Smooth muscle cell (in vitro differentiated cells): ENCODE data around the gene RPL36. TPM values are rescaled to one million over a fixed set of nuclear protein-coding genes. Genes with fewer than 3 reads are reported as not detected.

ENCODE experiments used
- DNase-seq: peaks from one replicate; lab custom pipeline; 2025; ENCODE audit not compliant: unreplicated experiment; lab: John Stamatoyannopoulos, UW
- H2AFZ ChIP-seq: fragments of 200-600 bp; sonication (generic); 2 replicates; pipeline ENCODE4 v1.6.0; 2016; ENCODE audit warnings: antibody characterized with exemption, low read depth, mild to moderate bottlenecking
- H3F3A ChIP-seq: fragments of 200-600 bp; sonication (generic); 2 replicates; pipeline ENCODE4 v1.6.0; 2017; ENCODE audit warnings: antibody characterized with exemption, low read depth
- H3K27ac ChIP-seq: fragments of 200-600 bp; sonication (generic); 2 replicates; pipeline ENCODE4 v1.5.1; 2016; ENCODE audit warnings: low read depth, mild to moderate bottlenecking
- H3K27me3 ChIP-seq: fragments of 200-600 bp; sonication (generic); 2 replicates; pipeline ENCODE4 v1.6.1; 2016; ENCODE audit warnings: low read depth, mild to moderate bottlenecking
- H3K36me3 ChIP-seq: fragments of 200-600 bp; sonication (generic); 2 replicates; pipeline ENCODE4 v1.5.1; 2016; ENCODE audit warnings: low read depth
- H3K4me1 ChIP-seq: fragments of 200-600 bp; sonication (generic); 2 replicates; pipeline ENCODE4 v1.5.1; 2016; ENCODE audit warnings: low read depth
- H3K4me2 ChIP-seq: fragments of 200-600 bp; sonication (generic); 2 replicates; pipeline ENCODE4 v1.6.0; 2016; ENCODE audit warnings: mild to moderate bottlenecking
- H3K4me3 ChIP-seq: fragments of 200-600 bp; sonication (generic); 2 replicates; pipeline ENCODE4 v1.5.1; 2016; ENCODE audit warnings: mild to moderate bottlenecking
- H3K79me2 ChIP-seq: fragments of 200-600 bp; sonication (generic); 2 replicates; pipeline ENCODE4 v1.6.0; 2016; ENCODE audit warnings: low read depth, mild to moderate bottlenecking
- H3K9ac ChIP-seq: fragments of 200-600 bp; sonication (generic); 2 replicates; pipeline ENCODE4 v1.6.0; 2016; ENCODE audit warnings: low read depth
- H3K9me3 ChIP-seq: fragments of 200-600 bp; sonication (generic); replicated peaks from 2 replicates; pipeline ENCODE4 v1.5.1; 2016; ENCODE audit warnings: low read depth
- H4K20me1 ChIP-seq: fragments of 200-600 bp; sonication (generic); 2 replicates; pipeline ENCODE4 v1.6.0; 2016; ENCODE audit warnings: low read depth
- whole genome bisulfite sequencing: methylation state at CpG from one replicate; pipeline ENCODE4 v1.1.7; 2016; ENCODE audit warnings: low lambda C conversion rate; 5-methylcytosine and 5-hydroxymethylcytosine counted together
- polyA plus RNA-seq: library from polyadenylated mRNA; unstranded; fragments of >200 nt; fragmentation: Nextera tagmentation; extraction: Ambion mirVana; gene quantifications from 2 replicates; pipeline ENCODE4 v1.2.1, GENCODE V29; 2016
- total RNA-seq: library from RNA; depleted of rRNA; stranded (reverse); fragments of >200 nt; gene quantifications from 2 replicates; pipeline ENCODE4 v1.2.3, GENCODE V29; 2014
- TF ChIP-seq, protein P1 (sequence below): fragments of 200-600 bp; sonication (generic); IDR thresholded peaks from 2 replicates; pipeline ENCODE4 v1.5.1; 2017; ENCODE audit warnings: borderline replicate concordance, mild to moderate bottlenecking, antibody characterized with exemption; ENCODE audit not compliant: insufficient read depth, poor library complexity, severe bottlenecking

The RPL36 gene
- total and polyA plus RNA-seq, 2 experiments from 2014 or later: 641 to 1,079 TPM

DNA sequence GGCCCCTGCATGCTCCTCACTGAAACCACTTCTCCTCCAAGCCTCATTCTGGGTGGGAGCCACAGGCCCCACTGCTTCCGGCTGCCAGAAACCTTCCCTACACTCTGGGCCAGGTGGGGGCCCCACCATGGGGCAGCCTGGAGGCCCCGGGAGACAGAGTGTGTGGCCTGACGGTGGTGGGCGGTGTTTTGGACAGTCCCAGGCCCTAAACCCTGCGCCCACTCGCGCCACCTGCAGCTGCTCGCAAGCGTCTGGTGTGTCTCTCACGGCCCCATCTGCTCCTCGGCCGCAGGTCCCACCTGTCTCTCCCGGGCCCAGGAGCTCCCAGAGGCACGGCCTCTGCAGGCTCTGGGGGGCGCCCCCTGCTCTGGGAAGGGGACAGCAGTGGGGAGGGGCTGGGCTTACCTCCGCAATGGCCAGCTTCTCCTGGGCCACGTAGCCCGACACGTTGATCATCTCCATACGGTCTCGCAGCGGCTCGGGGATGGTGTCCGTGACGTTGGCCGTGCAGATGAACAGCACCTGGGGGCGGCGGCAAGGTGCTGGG is 5.6 kb downstream of the RPL36 start:
- H4K20me1 ChIP-seq: peaks cover 94% of the 10 kb centered on the region
- no peaks in the 10 kb centered on the region for H3K27me3 ChIP-seq
- no peak overlapping the region for H3K4me3 ChIP-seq
- H3K9me3 ChIP-seq: no peaks in the 10 kb centered on the region
- no peak overlapping the region for H3K27ac ChIP-seq
- no peaks in the 10 kb centered on the region for H3K36me3 ChIP-seq
- H3K9ac ChIP-seq: no peak overlapping the region
- no peak overlapping the region for H2AFZ ChIP-seq
- DNase-seq: no peak
- peaks cover 51% of the 10 kb centered on the region for H3K79me2 ChIP-seq
- TF ChIP-seq, protein P1, sequence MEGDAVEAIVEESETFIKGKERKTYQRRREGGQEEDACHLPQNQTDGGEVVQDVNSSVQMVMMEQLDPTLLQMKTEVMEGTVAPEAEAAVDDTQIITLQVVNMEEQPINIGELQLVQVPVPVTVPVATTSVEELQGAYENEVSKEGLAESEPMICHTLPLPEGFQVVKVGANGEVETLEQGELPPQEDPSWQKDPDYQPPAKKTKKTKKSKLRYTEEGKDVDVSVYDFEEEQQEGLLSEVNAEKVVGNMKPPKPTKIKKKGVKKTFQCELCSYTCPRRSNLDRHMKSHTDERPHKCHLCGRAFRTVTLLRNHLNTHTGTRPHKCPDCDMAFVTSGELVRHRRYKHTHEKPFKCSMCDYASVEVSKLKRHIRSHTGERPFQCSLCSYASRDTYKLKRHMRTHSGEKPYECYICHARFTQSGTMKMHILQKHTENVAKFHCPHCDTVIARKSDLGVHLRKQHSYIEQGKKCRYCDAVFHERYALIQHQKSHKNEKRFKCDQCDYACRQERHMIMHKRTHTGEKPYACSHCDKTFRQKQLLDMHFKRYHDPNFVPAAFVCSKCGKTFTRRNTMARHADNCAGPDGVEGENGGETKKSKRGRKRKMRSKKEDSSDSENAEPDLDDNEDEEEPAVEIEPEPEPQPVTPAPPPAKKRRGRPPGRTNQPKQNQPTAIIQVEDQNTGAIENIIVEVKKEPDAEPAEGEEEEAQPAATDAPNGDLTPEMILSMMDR: no peak
- no peak overlapping the region for H3K4me2 ChIP-seq
- WGBS: 93% methylated on average over 23 of the region's 28 CpGs
- peaks cover 10% of the 10 kb centered on the region for H3K4me1 ChIP-seq
- peaks cover 8% of the 10 kb centered on the region for H3F3A ChIP-seq

DNA sequence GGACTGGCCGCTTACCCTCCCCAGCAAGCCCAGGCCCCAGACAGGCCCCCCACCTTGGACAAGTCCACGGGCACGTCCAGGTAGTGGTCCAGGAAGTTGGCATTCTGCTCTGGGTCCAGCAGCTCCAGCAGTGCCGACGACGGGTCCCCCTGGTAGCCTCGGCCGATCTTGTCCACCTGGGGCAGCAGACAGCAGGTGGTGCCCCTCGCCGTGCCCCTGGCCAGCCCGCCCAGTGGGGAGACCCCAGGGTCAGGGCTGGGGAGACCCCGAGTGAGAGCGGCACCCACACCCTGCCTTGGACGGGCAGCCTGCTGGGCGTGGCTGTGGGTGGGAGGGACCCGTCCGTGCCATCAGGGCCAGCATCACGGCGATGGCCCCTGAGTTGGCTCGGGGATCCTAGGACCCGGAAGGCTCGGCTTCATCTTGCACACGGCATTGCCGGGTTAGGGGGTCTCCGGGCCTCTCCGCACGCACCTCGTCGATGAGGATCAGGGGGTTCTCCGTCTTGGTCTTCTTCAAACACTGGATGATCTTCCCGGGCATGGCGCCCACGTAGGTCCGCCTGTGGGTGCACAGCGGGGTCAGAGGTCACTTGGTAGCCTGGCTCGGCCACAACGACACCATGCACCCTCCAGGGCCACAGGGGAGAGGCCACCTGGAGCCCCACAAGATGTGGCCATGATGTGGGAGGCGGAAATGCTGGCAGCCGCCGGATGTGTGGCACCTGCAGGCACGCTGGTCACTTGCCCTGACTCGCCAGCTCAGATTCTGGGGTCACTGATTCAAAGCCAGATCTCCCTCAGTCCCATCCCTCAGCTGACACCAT is 6.3 kb downstream of the RPL36 start:
- Histone ChIP-seq H3K4me1 (peaks cover 8% of the 10 kb centered on the region), H3K79me2 (peaks cover 44% of the 10 kb centered on the region)
- DNase-seq: no peak

GRCh38 chr19:5697022-5697889 is 7.2 kb downstream of the RPL36 start:
- Histone ChIP-seq H3K4me1 (no peaks in the 10 kb centered on the region), H3K27me3 (no peaks in the 10 kb centered on the region), H4K20me1 (peaks cover 79% of the 10 kb centered on the region), H3K27ac (no peak overlapping the region), H3K36me3 (no peaks in the 10 kb centered on the region), H3F3A (peaks cover under 1% of the 10 kb centered on the region), H3K9ac (no peak overlapping the region), H3K4me3 (no peak overlapping the region), H3K4me2 (no peak overlapping the region), H3K79me2 (peaks cover 35% of the 10 kb centered on the region), H2AFZ (no peak overlapping the region), H3K9me3 (no peaks in the 10 kb centered on the region)
- TF ChIP-seq, protein P1: no peak
- WGBS: 86% methylated on average over 22 of the region's 25 CpGs
- DNase-seq: no peak

More for the DNA sequence above, 6.3 kb downstream of the RPL36 start:
- Histone ChIP-seq H3K27ac (no peak overlapping the region), H3K4me3 (no peak overlapping the region), H3K4me2 (no peak overlapping the region), H3K27me3 (no peaks in the 10 kb centered on the region), H3K9me3 (no peaks in the 10 kb centered on the region), H3F3A (peaks cover 8% of the 10 kb centered on the region), H4K20me1 (peaks cover 87% of the 10 kb centered on the region), H3K9ac (no peak overlapping the region), H3K36me3 (no peaks in the 10 kb centered on the region), H2AFZ (no peak overlapping the region)
- whole genome bisulfite sequencing: 93% methylated on average over 39 of the region's 42 CpGs
- TF ChIP-seq, protein P1: no peak
